ENCODE results near the gene GATAD2A. TPM values are rescaled to one million over a fixed set of nuclear protein-coding genes. Genes with fewer than 3 reads are reported as not detected.
A peak's percentile ranks its signal among the peaks of the same experiment; 100 is the strongest.

Gene GATAD2A
- total RNA-seq, 1 donor from 2014 or later = 75.6 TPM

GRCh38 chr19:19487077-19487949 is 81.8 kb downstream of the GATAD2A start:
- H3K27me3 Mint-ChIP-seq (ENCODE audit: unreplicated experiment) = no peaks in the 10 kb centered on the region
- no peak overlapping the region for H3K4me3 Mint-ChIP-seq (ENCODE audit: unreplicated experiment)
- peaks cover 45% of the 10 kb centered on the region for H3K4me1 Mint-ChIP-seq (ENCODE audit: unreplicated experiment)
- no peak for DNase-seq (ENCODE audit: extremely low spot score, unreplicated experiment)
- H3K27ac Mint-ChIP-seq (ENCODE audit: unreplicated experiment) = peak overlapping the region; percentile 97
- peaks cover 4% of the 10 kb centered on the region for H3K36me3 Mint-ChIP-seq (ENCODE audit: unreplicated experiment)
- no peaks in the 10 kb centered on the region for H3K9me3 Mint-ChIP-seq (ENCODE audit: unreplicated experiment)
- TF ChIP-seq, protein P1, sequence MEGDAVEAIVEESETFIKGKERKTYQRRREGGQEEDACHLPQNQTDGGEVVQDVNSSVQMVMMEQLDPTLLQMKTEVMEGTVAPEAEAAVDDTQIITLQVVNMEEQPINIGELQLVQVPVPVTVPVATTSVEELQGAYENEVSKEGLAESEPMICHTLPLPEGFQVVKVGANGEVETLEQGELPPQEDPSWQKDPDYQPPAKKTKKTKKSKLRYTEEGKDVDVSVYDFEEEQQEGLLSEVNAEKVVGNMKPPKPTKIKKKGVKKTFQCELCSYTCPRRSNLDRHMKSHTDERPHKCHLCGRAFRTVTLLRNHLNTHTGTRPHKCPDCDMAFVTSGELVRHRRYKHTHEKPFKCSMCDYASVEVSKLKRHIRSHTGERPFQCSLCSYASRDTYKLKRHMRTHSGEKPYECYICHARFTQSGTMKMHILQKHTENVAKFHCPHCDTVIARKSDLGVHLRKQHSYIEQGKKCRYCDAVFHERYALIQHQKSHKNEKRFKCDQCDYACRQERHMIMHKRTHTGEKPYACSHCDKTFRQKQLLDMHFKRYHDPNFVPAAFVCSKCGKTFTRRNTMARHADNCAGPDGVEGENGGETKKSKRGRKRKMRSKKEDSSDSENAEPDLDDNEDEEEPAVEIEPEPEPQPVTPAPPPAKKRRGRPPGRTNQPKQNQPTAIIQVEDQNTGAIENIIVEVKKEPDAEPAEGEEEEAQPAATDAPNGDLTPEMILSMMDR (IDR thresholded peaks at IDR 0.05) = no peak

DNA sequence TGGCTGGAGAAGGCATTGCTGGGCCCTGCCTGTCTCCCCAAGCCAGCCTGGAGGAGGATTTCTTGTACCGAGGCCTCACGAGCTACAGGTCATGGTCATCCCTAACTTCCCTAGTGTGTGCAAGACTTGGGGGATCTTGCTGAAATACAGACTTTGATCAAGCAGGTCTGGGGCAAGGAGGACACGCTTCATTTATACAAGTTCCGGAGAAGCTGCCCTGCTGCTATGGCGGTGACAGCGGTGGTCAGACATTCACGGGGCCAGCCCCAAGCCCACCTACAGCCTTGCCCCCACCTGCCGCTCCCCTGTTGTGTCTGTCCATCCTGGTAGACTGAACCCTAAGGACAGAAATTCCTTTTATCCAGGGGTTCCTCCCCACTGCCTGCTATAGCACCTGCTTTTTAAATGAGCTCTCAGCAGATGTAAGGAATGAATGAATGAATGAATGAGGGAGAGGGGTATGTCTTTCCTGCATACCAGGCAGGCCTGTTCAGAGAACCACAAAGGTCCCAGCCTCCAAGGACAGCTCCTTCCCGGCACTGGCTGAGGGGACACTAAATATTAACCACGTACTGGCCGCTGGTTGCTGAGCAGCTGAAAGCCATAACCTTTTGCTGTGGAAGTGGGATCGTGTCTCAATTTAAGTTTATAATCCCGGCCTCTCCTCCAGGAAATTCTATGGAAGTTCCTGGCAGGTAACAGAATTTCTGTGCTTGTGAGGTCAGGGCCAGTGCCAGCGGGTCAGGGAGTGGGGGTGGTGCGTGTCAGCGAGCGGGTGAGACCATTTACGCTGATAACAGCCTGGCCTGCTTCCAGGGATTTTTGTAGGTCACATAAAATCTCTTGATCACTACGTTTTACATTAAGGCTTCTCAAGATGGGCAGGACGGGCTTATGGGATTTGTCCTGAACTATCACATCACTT is 82.7 kb downstream of the GATAD2A start:
- Mint-ChIP-seq H3K36me3 (ENCODE audit: unreplicated experiment) (peaks cover 4% of the 10 kb centered on the region), H3K4me3 (ENCODE audit: unreplicated experiment) (peak overlapping the region; percentile 31), H3K4me1 (ENCODE audit: unreplicated experiment) (peaks cover 45% of the 10 kb centered on the region), H3K9me3 (ENCODE audit: unreplicated experiment) (no peaks in the 10 kb centered on the region), H3K27me3 (ENCODE audit: unreplicated experiment) (no peaks in the 10 kb centered on the region), H3K27ac (ENCODE audit: unreplicated experiment) (peak overlapping the region; percentile 97)
- DNase-seq (ENCODE audit: extremely low spot score, unreplicated experiment) = no peak
- TF ChIP-seq, protein P1 (IDR thresholded peaks at IDR 0.05) = no peak

- DNase-seq (ENCODE audit: extremely low spot score, unreplicated experiment) = peak; percentile 90
- peaks cover 3% of the 10 kb centered on the region for H3K36me3 Mint-ChIP-seq (ENCODE audit: unreplicated experiment)
- TF ChIP-seq, protein P1 (IDR thresholded peaks at IDR 0.05) = no peak
- H3K4me1 Mint-ChIP-seq (ENCODE audit: unreplicated experiment) = peaks cover 45% of the 10 kb centered on the region
- H3K9me3 Mint-ChIP-seq (ENCODE audit: unreplicated experiment) = no peaks in the 10 kb centered on the region
- peak overlapping the region; percentile 97 for H3K27ac Mint-ChIP-seq (ENCODE audit: unreplicated experiment)
- peak overlapping the region; percentile 31 for H3K4me3 Mint-ChIP-seq (ENCODE audit: unreplicated experiment)
- no peaks in the 10 kb centered on the region for H3K27me3 Mint-ChIP-seq (ENCODE audit: unreplicated experiment)
Measured at GRCh38 chr19:19488875-19489690, 83.6 kb downstream of the GATAD2A start.

DNA sequence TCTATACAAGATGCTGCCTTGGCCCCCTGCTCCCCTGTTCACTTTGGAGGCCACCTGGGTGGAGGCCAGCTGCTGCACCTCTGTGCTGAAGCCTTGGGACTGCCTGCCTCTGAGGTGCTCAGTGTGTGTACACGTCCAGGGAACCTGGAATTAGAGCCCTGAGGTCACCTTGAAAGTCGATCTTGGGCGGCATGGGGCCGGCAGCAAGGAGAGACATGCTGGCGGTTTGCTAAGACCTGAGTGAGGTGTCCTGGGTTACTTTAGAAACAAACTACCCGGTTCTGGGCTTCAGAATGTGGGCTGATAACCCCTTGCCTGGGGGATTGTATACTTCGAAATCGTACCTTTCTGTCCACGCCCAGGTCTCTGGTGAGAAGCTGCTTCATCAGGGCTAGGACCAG is 84.3 kb downstream of the GATAD2A start:
- Mint-ChIP-seq H3K4me3 (ENCODE audit: unreplicated experiment) (no peak overlapping the region), H3K36me3 (ENCODE audit: unreplicated experiment) (peaks cover 7% of the 10 kb centered on the region), H3K4me1 (ENCODE audit: unreplicated experiment) (peaks cover 45% of the 10 kb centered on the region), H3K27me3 (ENCODE audit: unreplicated experiment) (no peaks in the 10 kb centered on the region), H3K9me3 (ENCODE audit: unreplicated experiment) (no peaks in the 10 kb centered on the region), H3K27ac (ENCODE audit: unreplicated experiment) (peak overlapping the region; percentile 97)
- DNase-seq (ENCODE audit: extremely low spot score, unreplicated experiment) = no peak
- TF ChIP-seq, protein P1 (IDR thresholded peaks at IDR 0.05) = no peak
